HG03439 (cell line): ENCODE data around the gene MCM3AP.

Source experiments
- ATAC-seq: cut with Tn5 transposase; IDR thresholded peaks from one replicate; pipeline ENCODE4 v1.9.1; 2021; ENCODE audit warnings: mild to moderate bottlenecking, moderate library complexity; ENCODE audit not compliant: unreplicated experiment

MCM3AP gene

GRCh38 chr21:46189213-46189958, 96.0 kb downstream of the MCM3AP start:
- no peak for ATAC-seq

DNA sequence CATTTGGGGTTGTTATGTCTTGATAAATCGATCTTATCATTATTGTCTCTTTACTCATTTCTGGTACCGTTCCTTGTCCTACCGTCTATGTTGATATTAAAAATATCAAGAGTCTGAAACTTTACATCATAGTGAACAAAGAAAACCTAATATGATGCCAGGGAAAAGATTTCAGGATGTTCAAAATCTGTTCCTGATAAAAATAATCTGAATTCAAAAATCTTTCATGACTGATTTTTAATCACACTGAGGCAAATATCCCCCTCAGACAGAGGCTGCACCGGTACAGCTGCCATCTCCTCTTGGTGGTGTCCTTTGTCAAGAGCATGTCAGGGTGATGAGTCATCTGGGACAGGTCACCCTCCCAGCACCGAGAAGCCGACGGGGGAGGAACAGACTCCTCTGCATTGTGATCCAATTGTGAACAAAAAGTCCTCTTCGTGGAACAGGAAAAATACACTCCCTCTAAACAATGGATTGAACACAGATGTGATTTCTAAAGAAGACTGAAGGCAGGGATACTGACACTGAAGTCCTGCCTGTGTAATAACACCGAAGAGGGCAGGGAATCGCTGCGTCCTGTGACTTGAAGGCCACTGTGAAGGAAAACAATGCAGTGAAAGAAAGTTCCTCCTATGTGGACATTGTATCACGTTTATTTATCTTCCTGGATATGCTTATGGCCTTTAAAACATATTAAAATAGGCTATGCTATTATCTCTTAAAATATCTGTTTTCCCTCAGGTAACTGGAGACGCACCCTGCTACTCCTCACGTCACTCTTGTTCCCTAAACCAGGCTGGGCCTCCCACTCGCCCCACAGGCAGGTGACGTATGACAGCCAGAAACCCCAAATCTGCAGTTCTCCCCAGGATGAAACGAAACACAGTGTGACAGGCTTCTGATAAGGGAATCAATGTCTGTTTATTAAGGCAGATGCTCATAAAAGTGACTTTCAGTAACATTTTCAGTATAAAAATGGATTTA, 96.9 kb downstream of the MCM3AP start:
- ATAC-seq: no peak

DNA sequence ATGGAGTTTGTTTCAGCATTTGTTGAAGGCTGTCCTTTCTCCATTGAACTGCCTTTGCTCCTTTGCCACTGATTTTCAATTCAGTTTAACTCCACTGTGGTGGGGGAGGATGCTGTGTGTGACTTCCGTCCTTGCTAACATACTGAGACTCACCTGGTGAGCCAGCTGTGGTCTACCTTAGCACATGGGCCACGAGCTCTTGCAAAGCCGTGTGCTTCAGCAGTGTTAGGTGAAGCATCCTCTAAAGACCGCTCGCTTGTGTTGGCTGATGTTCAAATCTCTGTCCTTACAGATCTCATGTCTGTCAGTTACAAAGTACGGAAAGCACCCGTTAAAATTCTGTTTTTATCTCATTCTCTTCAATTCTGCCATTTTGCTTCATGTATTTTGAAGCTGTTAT, 97.6 kb downstream of the MCM3AP start:
- no peak for ATAC-seq

GRCh38 chr21:46187261-46187660, 98.2 kb downstream of the MCM3AP start:
- no peak for ATAC-seq

GRCh38 chr21:46185716-46186115, 99.7 kb downstream of the MCM3AP start:
- ATAC-seq: no peak
